GM13976 (cell line): ENCODE measurements around the gene LAMA4.

ENCODE experiments used
- DNase-seq: peaks from one replicate; pipeline ENCODE4 v3.0.0; 2012; ENCODE audit warnings: low spot score
- CTCF ChIP-seq: IDR thresholded peaks from 2 replicates; pipeline ENCODE4 v1.5.1; 2012; ENCODE audit warnings: borderline replicate concordance, mild to moderate bottlenecking; ENCODE audit not compliant: insufficient read depth; ENCODE audit errors: extremely low read depth, missing control alignments, control extremely low read depth
- in situ Hi-C: fragments of 300-500 bp; cut with MboI; formaldehyde crosslinking; loops from one replicate; pipeline ENCODE4 v1.12.0; 2022; ENCODE audit warnings: low sequenced_read_pairs, mixed read lengths, inconsistent platforms; ENCODE audit not compliant: unreplicated experiment

LAMA4 gene

GRCh38 chr6:112062966-112063365 is 191.4 kb downstream of the LAMA4 start:
- no peak for DNase-seq
- in situ Hi-C loops, result no loop called here
- no peak for TF ChIP-seq CTCF

GRCh38 chr6:112061605-112062004 is 192.8 kb downstream of the LAMA4 start:
- TF ChIP-seq CTCF, result no peak
- DNase-seq, result no peak
- in situ Hi-C loops, result no loop called here
